ENCODE results near the gene TLL1. TPM values are rescaled to one million over a fixed set of nuclear protein-coding genes. Genes with fewer than 3 reads are reported as not detected.

TLL1 gene
- total RNA-seq, 1 experiment from 2014 or later = 14.3 TPM

GRCh38 chr4:165922747-165923146 lies 49.7 kb downstream of the TLL1 start:
- TF ChIP-seq, protein P1, sequence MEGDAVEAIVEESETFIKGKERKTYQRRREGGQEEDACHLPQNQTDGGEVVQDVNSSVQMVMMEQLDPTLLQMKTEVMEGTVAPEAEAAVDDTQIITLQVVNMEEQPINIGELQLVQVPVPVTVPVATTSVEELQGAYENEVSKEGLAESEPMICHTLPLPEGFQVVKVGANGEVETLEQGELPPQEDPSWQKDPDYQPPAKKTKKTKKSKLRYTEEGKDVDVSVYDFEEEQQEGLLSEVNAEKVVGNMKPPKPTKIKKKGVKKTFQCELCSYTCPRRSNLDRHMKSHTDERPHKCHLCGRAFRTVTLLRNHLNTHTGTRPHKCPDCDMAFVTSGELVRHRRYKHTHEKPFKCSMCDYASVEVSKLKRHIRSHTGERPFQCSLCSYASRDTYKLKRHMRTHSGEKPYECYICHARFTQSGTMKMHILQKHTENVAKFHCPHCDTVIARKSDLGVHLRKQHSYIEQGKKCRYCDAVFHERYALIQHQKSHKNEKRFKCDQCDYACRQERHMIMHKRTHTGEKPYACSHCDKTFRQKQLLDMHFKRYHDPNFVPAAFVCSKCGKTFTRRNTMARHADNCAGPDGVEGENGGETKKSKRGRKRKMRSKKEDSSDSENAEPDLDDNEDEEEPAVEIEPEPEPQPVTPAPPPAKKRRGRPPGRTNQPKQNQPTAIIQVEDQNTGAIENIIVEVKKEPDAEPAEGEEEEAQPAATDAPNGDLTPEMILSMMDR (conservative IDR thresholded peaks at IDR 0.05; ENCODE audit: low read depth, low read length) = no peak
- TF ChIP-seq EZH2 (IDR thresholded peaks at IDR 0.05; ENCODE audit: borderline replicate concordance, low read depth, low read length, poor library complexity, severe bottlenecking) = no peak
- no peaks in the 10 kb centered on the region for H3K36me3 ChIP-seq (ENCODE audit: insufficient read depth, low read length, poor library complexity, severe bottlenecking)
- no TSS peak for BruUV-seq (replicated peaks)
- CTCF ChIA-PET = no interaction called here
- H3K27me3 ChIP-seq (replicated peaks; ENCODE audit: insufficient read depth, low read depth, low read length, poor library complexity) = no peaks in the 10 kb centered on the region
- POLR2A ChIA-PET (ENCODE audit: low non-redundant PET) = no interaction called here
- DNase-seq (ENCODE audit: low spot score) = no peak
- H3K4me1 ChIP-seq (ENCODE audit: insufficient read depth, low read length, poor library complexity, severe bottlenecking) = no peaks in the 10 kb centered on the region
- H3K4me3 ChIP-seq (ENCODE audit: low read depth, low read length, poor library complexity, severe bottlenecking) = no peak overlapping the region
- H3K27ac ChIP-seq (ENCODE audit: low read depth, low read length, poor library complexity, severe bottlenecking) = no peak overlapping the region
- H3K9me3 ChIP-seq (ENCODE audit: low read depth, low read length, poor library complexity, severe bottlenecking) = no peaks in the 10 kb centered on the region
- intact Hi-C loops (cut with micrococcal nuclease; ENCODE audit: unreplicated experiment) = no loop called here

DNA sequence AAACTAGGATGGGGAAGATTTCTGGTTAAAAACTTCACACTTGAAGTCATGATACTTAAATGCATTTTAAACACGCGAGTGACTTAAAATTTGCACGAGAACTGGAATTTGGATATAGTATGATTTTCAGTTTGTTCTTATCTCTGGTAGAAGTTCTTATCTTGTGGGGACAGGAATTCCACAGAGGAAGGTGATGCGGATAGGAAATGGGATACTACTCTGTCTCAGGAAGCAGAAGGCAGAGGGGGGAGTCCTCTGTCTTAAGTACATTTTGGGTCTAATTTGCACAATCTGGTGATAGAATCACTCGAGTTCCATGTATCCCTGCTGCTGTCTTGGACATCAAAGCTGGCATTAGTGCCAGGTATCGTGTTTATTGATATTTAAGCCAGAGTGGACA lies 53.3 kb downstream of the TLL1 start:
- TF ChIP-seq, protein P1 (conservative IDR thresholded peaks at IDR 0.05; ENCODE audit: low read depth, low read length) = no peak
- no peak for TF ChIP-seq EZH2 (IDR thresholded peaks at IDR 0.05; ENCODE audit: borderline replicate concordance, low read depth, low read length, poor library complexity, severe bottlenecking)
- intact Hi-C loops (cut with micrococcal nuclease; ENCODE audit: unreplicated experiment) = no loop called here
- no peaks in the 10 kb centered on the region for H3K9me3 ChIP-seq (ENCODE audit: low read depth, low read length, poor library complexity, severe bottlenecking)
- no peaks in the 10 kb centered on the region for H3K36me3 ChIP-seq (ENCODE audit: insufficient read depth, low read length, poor library complexity, severe bottlenecking)
- ChIA-PET POLR2A (ENCODE audit: low non-redundant PET) (no interaction called here), CTCF (no interaction called here)
- H3K27me3 ChIP-seq (replicated peaks; ENCODE audit: insufficient read depth, low read depth, low read length, poor library complexity) = no peaks in the 10 kb centered on the region
- no peak for DNase-seq (ENCODE audit: low spot score)
- no TSS peak for BruUV-seq (replicated peaks)
- no peak overlapping the region for H3K4me3 ChIP-seq (ENCODE audit: low read depth, low read length, poor library complexity, severe bottlenecking)
- H3K27ac ChIP-seq (ENCODE audit: low read depth, low read length, poor library complexity, severe bottlenecking) = no peak overlapping the region
- H3K4me1 ChIP-seq (ENCODE audit: insufficient read depth, low read length, poor library complexity, severe bottlenecking) = no peaks in the 10 kb centered on the region

- intact Hi-C loops (cut with micrococcal nuclease; ENCODE audit: unreplicated experiment) = no loop called here
- H3K27me3 ChIP-seq (replicated peaks; ENCODE audit: insufficient read depth, low read depth, low read length, poor library complexity) = no peaks in the 10 kb centered on the region
- no peaks in the 10 kb centered on the region for H3K36me3 ChIP-seq (ENCODE audit: insufficient read depth, low read length, poor library complexity, severe bottlenecking)
- no TSS peak for BruUV-seq (replicated peaks)
- CTCF ChIA-PET = no interaction called here
- no peak overlapping the region for H3K27ac ChIP-seq (ENCODE audit: low read depth, low read length, poor library complexity, severe bottlenecking)
- DNase-seq (ENCODE audit: low spot score) = no peak
- POLR2A ChIA-PET (ENCODE audit: low non-redundant PET) = no interaction called here
- H3K9me3 ChIP-seq (ENCODE audit: low read depth, low read length, poor library complexity, severe bottlenecking) = no peaks in the 10 kb centered on the region
- no peaks in the 10 kb centered on the region for H3K4me1 ChIP-seq (ENCODE audit: insufficient read depth, low read length, poor library complexity, severe bottlenecking)
- no peak overlapping the region for H3K4me3 ChIP-seq (ENCODE audit: low read depth, low read length, poor library complexity, severe bottlenecking)
- TF ChIP-seq, protein P1 (conservative IDR thresholded peaks at IDR 0.05; ENCODE audit: low read depth, low read length) = no peak
- TF ChIP-seq EZH2 (IDR thresholded peaks at IDR 0.05; ENCODE audit: borderline replicate concordance, low read depth, low read length, poor library complexity, severe bottlenecking) = no peak
Measured at GRCh38 chr4:165927366-165927765, 54.3 kb downstream of the TLL1 start.
